Vagina (tissue), 2 donors: ENCODE results near the gene NDUFA5.

ENCODE experiments used
- CTCF ChIP-seq, 3 experiments: fragments of 450-650 bp in 2 of 3; fragments of 200-600 bp in 1 of 3; sonication (generic) in 1 of 3; IDR thresholded peaks; one replicate each; pipeline ENCODE4 v1.5.1; 2017 to 2019; ENCODE audit warnings: antibody characterized with exemption in 3 of 3, mild to moderate bottlenecking in 2 of 3, moderate library complexity in 2 of 3
- POLR2A ChIP-seq, 2 donors: fragments of 450-650 bp; IDR thresholded peaks; one replicate each; pipeline ENCODE4 v1.6.1; 2017; ENCODE audit warnings: antibody characterized with exemption in 2 of 2, mild to moderate bottlenecking in 2 of 2, moderate library complexity in 2 of 2
- POLR2AphosphoS5 ChIP-seq, 2 donors: sonication (generic); formaldehyde crosslinking; IDR thresholded peaks; one replicate each; pipeline ENCODE4 v1.9.0; 2017; ENCODE audit warnings: antibody characterized with exemption in 2 of 2, mild to moderate bottlenecking in 2 of 2, low read depth in 1 of 2; ENCODE audit not compliant: insufficient read depth in 1 of 2

- TF ChIP-seq CTCF (IDR thresholded peaks at IDR 0.05) (no peak), POLR2A (IDR thresholded peaks at IDR 0.05) (no peak), POLR2AphosphoS5 (IDR thresholded peaks at IDR 0.05; ENCODE audit: insufficient read depth in 1 of 2, low read depth in 1 of 2) (peak in 1 of 2 donors; percentile 55)
Observed at GRCh38 chr7:123538189-123538714, 19.4 kb downstream of the NDUFA5 start.
